HG03060 (cell line): ENCODE measurements around the gene S100A14.
"Not testable (repeated sequence)": the region's sequence is repeated elsewhere in the genome, so short reads cannot be mapped to it uniquely, and the experiment has no call there.

Experiments used
- ATAC-seq: cut with Tn5 transposase; IDR thresholded peaks from one replicate; pipeline ENCODE4 v1.9.1; 2021; ENCODE audit warnings: low read depth, moderate number of reproducible peaks; ENCODE audit not compliant: unreplicated experiment

Gene S100A14

DNA sequence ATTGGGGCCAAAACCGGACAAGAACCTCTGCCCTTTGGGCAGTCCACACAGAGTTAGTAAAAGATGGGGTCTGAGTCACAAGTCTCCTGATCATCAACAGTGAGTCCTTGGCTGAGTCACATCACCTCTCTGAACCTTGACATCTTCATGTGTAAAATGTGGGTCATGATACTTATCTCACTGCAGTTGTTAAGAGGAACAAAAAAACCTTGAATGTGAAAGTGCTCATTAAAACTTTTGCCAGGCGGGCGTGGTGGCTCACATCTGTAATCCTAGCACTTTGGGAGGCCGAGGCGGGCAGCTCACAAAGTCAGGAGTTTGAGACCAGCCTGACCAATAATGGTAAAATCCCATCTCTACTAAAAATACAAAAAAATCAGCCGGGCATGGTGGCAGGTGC is 18.9 kb downstream of the S100A14 start:
- no peak for ATAC-seq

DNA sequence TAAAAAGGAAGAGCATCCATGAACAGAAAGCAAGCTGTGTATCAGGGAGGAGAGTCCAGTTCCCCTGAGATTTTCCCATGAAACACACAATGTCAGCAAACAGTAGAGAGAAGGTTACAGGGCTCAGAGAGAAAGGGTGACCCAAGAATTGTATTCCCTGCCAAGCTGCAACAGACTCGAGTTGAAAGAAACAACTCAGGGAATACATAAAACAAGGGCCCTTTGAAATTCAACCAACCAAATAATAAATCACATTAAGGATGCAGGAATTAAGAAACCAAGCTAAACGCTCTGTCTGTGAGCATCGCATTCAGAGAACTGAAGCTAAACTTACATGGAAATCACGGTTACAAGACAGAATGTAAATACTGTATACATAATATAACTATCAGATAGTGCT is 23.4 kb downstream of the S100A14 start:
- ATAC-seq: no peak

DNA sequence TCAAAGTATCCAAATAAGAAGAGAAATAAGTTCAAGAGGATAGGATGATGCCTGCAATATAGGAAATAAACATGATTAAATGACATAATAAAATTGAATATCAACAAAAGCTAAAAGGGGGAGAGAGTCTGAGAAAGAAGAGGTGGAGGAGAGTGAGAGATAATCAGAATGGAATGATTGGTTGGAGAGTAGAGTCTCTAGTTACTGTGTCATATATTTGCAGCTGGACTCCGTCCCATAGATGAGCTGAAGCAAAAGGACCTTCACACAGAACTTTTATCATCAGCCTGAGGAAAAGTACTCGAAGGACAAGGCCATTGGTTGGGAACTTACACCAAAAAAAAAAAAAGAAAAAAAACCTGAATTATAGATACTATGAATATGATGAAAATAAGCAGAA is 27.6 kb downstream of the S100A14 start:
- ATAC-seq: no peak

DNA sequence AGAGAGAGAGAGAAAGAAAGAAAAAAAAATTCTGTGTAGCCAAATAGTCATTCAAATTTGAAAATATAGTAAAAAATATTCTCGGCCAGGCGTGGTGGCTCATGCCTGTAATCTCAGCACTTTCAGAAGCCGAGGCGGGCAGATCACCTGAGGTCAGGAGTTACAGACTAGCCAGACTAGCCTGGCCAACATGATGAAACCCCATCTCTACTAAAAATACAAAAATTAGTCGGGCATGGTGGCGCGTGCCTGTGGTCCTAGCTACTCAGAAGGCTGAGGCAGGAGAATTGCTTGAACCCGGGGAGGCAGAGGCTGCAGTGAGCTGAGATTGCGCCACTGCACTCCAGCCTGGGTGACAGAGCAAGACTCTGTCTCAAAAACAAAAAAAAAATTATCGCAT is 28.1 kb downstream of the S100A14 start:
- not testable (repeated sequence) for ATAC-seq

DNA sequence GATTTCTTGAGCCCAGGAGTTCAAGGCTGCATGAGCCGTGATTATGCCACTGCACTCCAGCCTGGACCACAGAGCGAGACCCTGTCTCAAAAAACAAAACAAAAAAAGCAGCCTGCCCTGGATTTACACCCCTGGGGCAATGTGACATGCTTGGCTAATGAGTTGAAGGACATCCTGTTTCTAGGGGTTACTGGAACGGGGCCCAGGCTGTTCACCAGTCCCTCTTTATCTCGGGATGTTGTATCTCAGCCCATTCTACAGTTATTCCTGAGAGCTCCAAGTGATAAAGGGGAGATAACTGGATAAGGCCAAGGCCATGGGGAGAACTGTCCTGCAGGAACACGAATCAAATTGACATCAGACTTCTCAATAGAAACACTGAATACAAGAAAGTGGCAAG is 28.8 kb downstream of the S100A14 start:
- no peak for ATAC-seq

DNA sequence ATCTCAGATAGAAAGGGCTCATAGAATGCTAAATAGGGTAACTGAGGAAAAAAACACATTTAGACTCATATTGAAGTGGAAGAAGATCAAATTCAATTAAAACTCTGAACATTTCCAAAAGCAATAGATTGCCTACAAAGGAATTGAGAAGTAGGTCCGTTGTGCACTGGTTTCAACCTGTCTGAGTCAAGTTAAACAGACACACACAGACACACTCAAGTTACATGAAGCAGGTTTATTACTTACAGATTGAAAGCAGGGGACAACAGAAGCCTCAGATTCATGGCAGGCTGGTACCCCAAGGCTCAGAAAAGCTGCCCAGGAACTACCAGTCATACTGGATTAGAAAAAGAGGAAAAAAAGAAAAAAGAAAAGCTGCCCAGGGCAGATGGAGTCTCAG is 29.8 kb downstream of the S100A14 start:
- no peak for ATAC-seq

DNA sequence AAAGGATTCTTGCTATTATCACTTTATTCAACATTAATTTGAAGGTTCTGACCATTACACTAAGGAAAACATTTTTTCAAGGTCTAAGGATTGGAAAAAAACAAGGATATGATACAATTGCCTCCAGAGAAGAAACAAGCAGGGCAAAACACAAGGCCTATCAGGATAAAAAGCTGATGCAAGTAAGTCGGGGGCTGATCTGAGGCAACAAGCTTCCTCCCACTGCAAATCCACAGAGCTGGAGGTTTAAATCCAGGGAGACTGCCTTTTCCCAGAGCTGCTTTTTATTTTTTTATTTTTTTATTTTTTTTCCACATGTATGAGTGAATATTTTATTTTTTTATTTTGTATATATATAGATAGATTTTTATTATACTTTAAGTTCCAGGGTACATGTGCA is 31.1 kb downstream of the S100A14 start:
- ATAC-seq: no peak

DNA sequence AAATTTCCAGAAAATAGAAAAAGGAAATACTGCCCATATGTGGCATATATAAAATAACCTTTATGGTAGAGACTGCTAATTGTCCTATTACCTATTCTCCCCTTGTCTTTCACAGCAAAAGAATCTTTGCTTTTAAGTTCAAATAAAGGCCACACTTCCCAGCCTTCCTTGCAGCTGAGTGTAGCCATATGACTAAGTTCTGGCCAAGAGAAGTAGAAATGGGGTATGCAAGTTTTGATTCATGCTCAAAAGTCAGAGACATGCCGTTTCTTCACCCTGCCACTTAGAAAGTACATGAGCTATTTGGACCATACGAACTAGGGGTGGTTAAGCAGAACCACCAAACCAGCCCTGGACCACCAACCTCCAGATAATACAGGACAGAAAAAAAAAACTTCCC is 32.1 kb downstream of the S100A14 start:
- ATAC-seq: no peak

DNA sequence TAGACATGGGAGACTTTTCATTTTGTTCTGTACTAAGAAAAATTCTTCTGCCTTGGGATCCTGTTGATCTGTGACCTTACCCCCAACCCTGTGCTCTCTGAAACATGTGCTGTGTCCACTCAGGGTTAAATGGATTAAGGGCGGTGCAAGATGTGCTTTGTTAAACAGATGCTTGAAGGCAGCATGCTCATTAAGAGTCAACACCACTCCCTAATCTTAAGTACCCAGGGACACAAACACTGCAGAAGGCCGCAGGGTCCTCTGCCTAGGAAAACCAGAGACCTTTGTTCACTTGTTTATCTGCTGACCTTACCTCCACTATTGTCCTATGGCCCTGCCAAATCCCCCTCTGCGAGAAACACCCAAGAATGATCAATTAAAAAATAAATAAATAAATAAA is 32.6 kb downstream of the S100A14 start:
- not testable (repeated sequence) for ATAC-seq

DNA sequence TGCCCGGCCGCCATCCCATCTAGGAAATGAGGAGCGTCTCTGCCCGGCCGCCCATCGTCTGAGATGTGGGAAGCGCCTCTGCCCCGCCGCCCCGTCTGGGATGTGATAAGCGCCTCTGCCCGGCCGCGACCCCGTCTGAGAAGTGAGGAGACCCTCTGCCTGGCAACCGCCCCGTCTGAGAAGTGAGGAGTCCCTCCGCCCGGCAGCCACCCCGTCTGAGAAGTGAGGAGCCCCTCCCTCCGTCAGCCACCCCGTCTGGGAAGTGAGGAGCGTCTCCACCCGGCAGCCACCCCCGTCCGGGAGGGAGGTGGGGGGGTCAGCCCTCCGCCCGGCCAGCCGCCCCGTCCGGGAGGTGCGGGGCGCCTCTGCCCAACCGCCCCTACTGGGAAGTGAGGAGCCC is 33.3 kb downstream of the S100A14 start:
- not testable (repeated sequence) for ATAC-seq

DNA sequence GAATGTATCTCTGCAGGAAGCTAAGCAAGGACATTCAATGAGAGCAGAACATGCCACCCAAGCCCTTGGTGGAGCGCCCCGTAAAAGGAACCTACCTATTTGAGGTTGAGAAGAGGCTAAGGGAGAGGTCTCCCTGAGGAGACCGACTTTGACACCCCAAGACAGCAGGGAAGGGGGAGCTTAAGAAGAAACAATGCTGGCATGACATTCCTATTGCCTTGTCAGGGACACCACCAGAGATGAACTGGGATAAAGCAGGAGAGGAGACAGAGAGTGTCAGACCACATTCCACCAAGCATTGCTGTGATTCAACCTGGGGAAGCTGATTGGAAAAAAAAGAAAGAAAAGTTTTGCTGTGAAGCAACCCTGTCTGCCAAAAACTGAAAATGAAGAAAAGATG is 37.2 kb downstream of the S100A14 start:
- no peak for ATAC-seq

DNA sequence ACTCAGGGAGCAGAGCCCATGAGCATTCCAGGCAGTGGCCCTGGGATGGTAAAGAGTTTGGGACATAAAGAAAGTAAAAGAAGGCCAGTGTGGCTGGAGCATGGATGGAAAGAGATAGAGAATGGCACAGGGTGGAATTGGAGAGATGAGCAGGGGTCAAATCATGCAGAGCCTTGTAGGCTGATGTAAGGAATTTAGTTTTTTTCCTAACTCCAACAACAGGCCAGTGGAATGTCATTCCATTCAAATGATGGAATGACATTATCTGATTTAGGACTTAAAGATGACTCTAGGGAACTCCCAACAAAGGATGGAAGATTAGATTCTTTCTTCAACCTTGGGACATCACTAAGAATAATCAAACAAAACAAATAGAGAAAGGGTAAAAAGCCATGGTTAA is 37.6 kb downstream of the S100A14 start:
- ATAC-seq: no peak

DNA sequence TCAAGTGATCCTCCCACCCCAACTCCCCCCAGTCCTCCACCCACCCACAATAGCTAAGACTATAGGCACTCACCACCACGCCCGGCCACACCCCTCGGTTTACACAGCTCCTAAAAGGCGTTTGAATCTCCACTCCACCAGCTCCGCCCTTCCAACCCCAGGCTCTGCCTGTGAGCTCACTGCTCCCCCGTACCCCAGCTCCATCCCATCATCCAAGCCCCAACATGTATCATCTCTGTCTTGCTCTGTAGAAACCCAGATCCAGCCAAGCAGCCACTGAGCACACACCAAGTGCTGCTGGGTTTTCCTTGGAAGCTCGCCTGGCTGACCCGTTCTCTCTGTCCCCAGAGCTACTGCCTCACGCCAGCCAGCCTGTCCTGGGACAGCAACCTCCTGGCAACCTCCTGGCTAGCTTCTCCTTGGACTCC is 38.5 kb downstream of the S100A14 start:
- no peak for ATAC-seq

DNA sequence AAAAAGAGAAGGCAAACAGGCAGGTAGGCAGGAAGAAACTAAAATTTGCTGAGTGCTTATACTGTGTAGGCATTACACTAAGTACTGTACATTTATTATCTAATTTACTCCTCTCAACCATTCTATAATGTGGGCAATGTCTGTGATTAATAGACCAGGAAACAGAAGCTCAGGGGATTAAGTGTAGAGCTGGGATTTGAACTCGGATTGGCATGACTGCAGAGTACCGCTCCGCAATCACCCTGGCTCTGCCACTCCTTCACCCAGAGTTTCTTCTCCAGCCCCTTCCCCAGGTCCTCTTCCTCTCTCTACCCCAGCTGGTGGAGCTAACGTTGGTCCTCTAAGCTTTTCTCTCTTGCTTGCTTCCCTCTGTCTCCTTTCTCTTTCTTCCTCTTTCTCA is 39.0 kb downstream of the S100A14 start:
- ATAC-seq: no peak

DNA sequence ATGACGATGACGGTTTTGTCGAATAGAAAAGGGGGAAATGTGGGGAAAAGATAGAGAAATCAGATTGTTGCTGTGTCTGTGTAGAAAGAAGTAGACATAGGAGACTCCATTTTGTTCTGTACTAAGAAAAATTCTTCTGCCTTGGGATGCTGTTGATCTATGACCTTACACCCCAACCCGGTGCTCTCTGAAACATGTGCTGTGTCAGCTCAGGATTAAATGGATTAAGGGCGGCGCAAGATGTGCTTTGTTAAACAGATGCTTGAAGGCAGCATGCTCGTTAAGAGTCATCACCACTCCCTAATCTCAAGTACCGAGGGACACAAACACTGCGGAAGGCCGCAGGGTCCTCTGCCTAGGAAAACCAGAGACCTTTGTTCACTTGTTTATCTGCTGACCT is 40.6 kb downstream of the S100A14 start:
- not testable (repeated sequence) for ATAC-seq

DNA sequence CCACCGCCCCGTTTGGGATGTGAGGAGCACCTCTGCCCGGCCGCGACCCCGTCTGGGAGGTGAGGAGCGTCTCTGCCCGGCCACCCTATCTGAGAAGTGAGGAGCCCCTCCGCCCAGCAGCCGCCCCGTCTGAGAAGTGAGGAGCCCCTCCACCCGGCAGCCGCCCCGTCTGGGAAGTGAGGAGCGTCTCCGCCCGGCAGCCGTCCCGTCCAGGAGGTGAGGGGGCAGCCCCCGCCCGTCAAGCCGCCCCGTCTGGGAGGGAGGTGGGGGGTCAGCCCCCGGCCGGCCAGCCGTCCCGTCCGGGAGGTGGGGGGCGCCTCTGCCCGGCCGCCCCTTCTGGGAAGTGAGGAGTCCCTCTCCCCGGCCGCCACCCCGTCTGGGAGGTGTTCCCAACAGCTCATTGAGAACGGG is 41.0 kb downstream of the S100A14 start:
- not testable (repeated sequence) for ATAC-seq

DNA sequence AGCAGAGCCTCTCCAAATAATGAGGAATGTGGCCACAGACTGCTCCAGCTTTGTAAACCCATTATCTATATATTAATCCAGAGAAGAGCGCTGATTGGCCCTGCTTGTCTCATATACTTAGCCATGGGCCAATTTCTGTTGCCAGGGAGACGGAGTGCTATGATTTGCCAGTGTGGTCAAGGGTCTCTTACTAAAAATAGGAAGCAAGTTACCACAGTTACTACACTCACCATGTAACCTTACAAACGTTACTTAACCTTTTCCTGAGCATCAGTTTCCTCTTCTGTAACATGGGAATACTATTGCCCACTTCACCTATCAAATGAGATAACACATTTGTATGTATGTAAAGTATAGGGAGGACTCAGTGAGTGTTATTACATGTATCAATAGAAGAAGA is 42.8 kb downstream of the S100A14 start:
- ATAC-seq: no peak

DNA sequence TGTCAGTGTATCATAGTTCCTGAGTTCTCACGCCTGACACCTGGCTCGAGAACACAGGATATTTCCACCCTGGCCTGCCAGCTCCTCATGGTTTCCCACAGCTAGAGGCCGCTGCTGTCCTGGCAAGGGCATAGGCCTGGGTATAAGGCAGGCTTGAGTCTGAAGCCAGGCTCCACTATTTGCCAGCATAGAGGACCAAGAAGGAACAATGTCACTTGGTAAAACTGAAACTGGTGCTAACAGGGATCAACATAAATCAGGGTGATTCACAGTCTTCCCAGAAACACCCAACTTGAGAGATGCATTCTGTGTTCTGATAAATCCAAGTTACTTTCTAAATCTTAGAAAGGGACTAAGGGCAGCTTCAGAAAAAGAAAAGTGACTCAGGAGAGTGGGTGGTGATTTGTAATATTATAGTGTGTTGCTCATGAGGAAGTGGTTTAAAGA is 43.5 kb downstream of the S100A14 start:
- ATAC-seq: no peak

DNA sequence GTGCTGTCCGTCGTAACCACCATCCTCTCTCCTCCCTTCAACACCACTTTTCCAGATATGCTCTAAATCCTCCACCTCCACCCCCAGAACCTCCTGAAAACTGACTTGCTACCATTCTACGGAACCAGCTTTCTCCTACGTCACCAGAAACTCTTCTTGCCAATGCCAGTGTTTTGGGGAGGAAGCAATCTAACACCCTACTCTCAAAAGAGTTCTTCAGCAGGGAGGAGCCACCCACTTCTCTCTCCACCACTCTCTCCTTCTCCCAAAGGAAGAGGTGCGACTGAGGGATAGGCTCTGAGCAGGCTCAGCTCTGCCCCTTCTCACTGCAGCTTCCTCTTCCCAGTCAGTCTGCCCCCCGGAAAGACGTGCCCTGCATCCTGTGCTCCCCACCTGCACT is 44.4 kb downstream of the S100A14 start:
- no peak for ATAC-seq

DNA sequence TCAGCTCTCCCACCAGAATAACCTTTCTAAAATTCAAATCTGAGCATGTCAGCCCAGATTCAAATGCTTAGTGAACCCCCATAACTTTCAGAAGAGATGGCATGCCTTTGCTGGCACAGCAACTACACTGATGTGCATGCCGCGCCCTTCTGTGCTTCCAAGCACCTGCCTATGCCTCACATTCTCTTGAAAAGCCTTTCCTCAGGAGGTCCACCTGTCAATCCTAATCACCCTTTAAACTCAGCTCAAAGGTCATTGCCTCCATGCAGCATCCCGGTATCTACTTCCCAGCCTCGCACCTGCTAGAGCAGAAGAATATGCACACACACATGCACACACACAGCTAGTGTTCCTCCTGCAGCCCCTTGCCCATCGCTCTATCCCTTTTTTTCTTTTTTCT is 45.3 kb downstream of the S100A14 start:
- ATAC-seq: no peak

DNA sequence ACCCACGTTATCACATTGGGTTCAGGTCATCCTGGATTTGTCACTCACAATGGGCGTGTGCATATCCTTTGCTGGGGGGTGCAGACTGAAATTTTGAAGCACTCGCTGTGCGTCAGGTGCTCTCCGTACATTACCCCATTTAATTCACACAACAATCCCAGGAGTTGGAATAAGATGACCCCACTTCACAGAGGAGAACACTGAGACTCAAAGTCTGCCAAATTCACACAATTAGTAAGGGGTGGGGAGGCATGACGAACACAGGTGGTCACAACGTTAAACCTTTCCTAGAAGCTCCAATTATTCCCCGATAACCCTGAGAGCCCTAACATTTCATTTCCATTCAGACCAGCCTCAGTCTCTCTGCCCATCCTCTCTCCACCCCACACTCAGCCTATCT is 46.7 kb downstream of the S100A14 start:
- ATAC-seq: no peak

DNA sequence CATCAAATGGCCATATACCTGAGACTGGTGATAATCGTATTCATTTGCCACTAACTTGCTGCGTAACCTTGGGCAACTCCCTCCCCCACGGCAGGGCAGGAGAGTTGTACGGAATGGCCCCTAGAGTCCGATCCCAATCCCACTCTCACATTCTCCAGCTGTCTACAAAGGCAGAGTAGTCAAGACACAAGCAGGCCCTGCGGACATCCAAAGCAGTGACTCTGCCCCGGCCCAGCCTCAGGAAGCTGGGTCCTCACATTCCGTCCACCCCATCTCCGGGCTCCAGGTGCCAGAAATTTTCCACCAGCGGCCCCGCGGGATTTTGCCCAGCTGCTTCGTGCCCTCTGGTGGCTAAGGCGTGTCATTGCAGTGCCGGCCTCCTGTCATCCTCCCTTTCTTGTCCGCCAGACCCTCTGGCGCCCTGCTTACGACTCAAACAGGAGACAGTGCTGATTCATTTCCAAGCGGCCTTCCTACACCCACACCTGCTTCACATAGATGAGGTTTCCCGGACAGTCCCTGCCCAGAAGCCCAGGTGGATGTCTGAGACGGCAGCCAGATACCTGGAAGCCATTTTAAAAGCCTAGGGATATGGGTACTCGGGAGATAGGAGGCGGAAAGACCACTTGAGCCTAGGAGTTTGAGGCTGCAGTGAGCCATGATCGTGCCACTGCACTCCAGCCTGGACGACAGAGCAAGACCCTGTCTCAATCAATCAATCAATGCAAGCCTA is 47.6 kb downstream of the S100A14 start:
- no peak for ATAC-seq
